C1 segment of cervical spinal cord (tissue), 14 donors: ENCODE measurements around the gene BUD23.
A peak's percentile ranks its signal among the peaks of the same experiment; 100 is the strongest.
"Not testable (repeated sequence)": the region's sequence is repeated elsewhere in the genome, so short reads cannot be mapped to it uniquely, and the experiment has no call there.

Experiments used
- DNase-seq, 14 donors: peaks; one replicate each; lab custom pipeline; 2025; lab: John Stamatoyannopoulos, UW

The BUD23 gene

GRCh38 chr7:73700581-73701134 is 17.3 kb downstream of the BUD23 start:
- DNase-seq, result no peak

GRCh38 chr7:73701357-73701995 is 18.1 kb downstream of the BUD23 start:
- no peak for DNase-seq

- no peak for DNase-seq
These were observed 18.8 kb downstream of the BUD23 start for GRCh38 chr7:73702226-73702625.

- DNase-seq, result no peak
These were observed 19.3 kb downstream of the BUD23 start for GRCh38 chr7:73702665-73703064.

DNA sequence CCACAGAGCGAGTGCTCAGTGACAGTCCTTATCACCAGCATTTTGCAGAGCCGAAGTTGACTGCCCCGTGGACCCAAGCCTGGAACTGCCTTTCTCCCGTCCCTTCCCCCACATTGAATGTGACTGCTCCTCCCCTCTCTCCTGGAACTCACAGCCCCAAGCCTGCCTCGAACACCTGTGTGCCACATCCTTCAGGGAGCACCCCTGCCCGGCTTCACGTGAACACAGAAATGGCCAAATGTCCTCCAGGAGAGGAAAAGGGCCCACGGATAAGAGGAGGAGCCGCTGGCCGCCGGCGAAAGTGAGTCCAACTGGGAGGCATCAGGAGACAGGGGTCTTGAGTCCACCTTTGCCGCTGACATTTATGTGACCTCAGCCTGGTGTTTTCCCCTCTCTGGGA is 19.8 kb downstream of the BUD23 start:
- DNase-seq, result no peak

GRCh38 chr7:73703757-73704639 is 20.6 kb downstream of the BUD23 start:
- DNase-seq, result peak in 2 of 14 donors; percentile 5 to 12

GRCh38 chr7:73704640-73705550 is 21.5 kb downstream of the BUD23 start:
- DNase-seq, result peak in 1 of 14 donors; percentile 46

- no peak for DNase-seq
These were observed 22.1 kb downstream of the BUD23 start for GRCh38 chr7:73705551-73705920.

- peak in 1 of 14 donors; percentile 55 for DNase-seq
These were observed 23.0 kb downstream of the BUD23 start for GRCh38 chr7:73706126-73707044.

DNA sequence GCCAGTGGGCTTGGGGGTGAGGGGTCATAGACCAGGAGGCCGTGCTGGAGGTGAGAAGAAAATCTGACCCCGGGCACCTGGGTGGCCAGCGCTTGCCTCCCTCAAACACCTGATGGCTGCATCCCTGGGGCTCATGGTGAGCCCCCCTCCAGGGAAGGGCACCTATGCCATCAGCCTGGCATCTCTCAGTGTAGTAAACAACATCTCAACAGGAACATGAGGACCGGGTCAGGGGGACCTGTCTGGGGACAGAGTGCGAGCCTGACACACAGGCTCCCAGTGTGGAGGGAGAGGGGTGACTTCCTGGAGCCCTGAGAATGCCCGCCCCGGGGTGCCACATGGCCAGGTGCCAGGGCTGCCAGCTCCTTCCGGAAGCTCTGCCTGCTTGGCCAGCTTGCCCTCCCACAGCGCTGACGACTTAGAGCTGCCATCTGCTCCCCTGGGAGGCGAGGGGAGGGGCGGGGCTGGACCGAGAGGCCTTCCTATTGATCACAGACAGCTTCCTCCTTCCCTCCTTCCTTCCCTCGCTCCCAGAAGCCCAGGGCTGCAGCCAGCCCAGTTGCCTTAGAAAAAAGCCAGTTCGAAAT is 23.7 kb downstream of the BUD23 start:
- DNase-seq, result peak in 2 of 14 donors; percentile 29 to 31

GRCh38 chr7:73708961-73709549 is 25.7 kb downstream of the BUD23 start:
- no peak for DNase-seq

GRCh38 chr7:73712773-73713172 is 29.4 kb downstream of the BUD23 start:
- DNase-seq, result no peak

- not testable (repeated sequence) for DNase-seq
These were observed 29.9 kb downstream of the BUD23 start for GRCh38 chr7:73713319-73713718.

DNA sequence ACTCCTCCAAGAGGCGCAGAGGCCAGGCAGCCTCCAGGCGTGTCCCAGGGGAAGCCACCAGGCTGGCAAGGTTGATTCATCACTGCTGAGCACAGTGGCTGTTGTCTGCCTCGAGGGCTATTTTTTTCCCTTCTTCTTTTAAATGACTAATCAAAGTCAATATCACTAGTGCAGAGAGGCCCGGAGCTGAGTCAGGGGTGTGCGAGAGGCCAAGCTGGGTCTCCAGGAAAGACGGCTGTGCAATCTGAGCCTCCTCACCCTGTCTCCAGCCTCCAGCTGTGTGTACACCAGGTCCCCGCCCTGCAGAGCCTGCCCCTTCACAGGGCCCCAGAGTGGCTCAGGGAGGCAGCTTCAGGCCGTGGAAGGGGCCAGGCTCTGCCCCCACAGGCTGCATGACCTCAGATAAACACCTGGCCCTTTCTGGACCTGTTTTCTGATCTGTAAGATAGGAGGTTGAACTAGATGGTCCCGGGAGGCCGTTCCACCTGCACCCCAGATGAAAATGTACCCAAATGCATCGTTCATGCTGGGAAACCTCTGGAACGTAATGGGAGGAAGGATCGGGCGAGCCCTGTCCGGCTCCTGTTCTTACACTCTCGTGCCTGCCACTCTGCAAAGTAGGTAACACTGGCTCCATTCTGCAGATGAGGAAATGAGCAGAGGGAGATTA is 32.4 kb downstream of the BUD23 start:
- no peak for DNase-seq

- no peak for DNase-seq
These were observed 33.0 kb downstream of the BUD23 start for GRCh38 chr7:73716318-73716890.

GRCh38 chr7:73717025-73717807 is 33.8 kb downstream of the BUD23 start:
- peak in 1 of 14 donors; percentile 40 for DNase-seq

DNA sequence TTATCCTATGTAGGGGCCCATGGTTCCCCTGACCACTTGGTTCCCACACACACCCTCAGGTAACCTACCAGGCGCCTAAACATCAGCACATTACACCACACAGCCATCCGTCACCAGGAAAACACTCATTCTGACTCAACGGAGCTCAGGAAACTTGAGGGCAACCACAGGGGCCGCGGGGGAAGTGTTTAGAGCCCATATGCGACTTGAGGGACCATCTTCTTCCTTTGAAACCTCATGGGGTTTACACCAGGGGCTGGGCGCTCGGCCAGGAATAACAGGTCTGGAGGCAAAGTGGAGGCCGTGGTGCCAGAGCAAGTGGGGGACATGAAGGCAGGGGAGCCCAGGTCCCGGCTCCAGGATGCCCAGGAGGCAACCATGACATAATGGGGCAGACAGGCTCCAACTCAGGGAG is 34.6 kb downstream of the BUD23 start:
- DNase-seq, result peak in 2 of 14 donors; percentile 7 to 27

- DNase-seq, result no peak
These were observed 35.1 kb downstream of the BUD23 start for GRCh38 chr7:73718438-73718881.
